ENCODE data around the gene RABL6. TPM values are rescaled to one million over a fixed set of nuclear protein-coding genes. Genes with fewer than 3 reads are reported as not detected.

Gene RABL6
- polyA plus RNA-seq, 6 donors from 2014 or later = 3.8 to 16.8 (median 9.7) TPM

DNA sequence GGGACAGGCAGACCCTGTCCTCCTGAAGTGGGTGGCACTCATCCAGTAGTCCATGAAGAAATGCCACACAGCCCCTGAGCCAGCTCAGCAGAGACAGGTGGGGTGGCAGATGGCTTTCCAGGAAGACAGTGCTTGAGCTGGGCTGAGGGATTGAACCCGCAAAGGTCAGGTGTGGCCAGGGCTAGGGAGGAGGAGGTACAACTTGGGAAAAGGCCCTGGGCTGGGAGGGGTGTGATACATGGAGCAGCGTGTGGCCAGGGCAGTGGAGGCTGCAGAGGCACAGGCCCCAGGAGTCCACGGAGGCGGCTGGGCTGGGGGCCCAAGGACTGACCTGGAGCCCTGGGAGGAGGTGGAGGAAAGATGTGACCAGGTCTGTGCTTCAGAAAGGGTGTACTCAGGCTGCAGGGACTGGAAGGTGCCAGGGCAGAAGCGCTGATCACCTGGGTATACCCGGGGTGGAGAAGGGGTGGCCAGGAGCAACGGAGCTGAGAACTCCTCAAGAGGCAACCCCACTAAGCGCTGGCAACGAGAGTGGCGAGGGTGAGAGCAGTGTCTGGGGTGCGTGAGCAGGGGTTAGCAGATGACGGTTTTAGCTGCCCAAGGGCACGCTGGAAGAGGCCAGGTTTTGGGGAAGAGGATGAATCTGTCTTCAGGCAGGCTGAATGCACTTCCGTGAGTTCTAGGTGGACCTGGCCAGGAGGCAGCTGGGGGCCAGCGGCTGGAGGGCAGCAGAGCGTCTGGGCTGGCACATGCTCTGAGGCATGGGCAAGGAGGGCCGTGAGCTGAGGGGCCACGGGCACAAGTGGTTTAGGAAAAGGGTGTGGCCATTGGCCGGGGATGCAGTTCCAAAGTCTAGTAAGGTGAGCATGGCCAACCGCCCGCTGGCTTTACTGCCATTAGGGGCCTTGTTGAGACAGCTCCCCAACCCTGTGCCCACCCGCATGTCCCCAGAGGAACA, 3.9 kb upstream of the RABL6 start:
- no peak for ATAC-seq (ENCODE audit: low read depth in 2 of 2)
- Mint-ChIP-seq H3K4me1 (peaks cover 31 to 46% (median 31%) of the 10 kb centered on the region in 3 donors), H3K27me3 (no peaks in the 10 kb centered on the region), H3K4me3 (peak overlapping the region in 4 of 8 donors; percentile 39 to 71 (median 69)), H3K36me3 (no peaks in the 10 kb centered on the region), H3K9me3 (no peaks in the 10 kb centered on the region), H3K27ac (peak overlapping the region in 2 of 6 donors; percentile 47 to 51)
- DNase-seq = no peak

DNA sequence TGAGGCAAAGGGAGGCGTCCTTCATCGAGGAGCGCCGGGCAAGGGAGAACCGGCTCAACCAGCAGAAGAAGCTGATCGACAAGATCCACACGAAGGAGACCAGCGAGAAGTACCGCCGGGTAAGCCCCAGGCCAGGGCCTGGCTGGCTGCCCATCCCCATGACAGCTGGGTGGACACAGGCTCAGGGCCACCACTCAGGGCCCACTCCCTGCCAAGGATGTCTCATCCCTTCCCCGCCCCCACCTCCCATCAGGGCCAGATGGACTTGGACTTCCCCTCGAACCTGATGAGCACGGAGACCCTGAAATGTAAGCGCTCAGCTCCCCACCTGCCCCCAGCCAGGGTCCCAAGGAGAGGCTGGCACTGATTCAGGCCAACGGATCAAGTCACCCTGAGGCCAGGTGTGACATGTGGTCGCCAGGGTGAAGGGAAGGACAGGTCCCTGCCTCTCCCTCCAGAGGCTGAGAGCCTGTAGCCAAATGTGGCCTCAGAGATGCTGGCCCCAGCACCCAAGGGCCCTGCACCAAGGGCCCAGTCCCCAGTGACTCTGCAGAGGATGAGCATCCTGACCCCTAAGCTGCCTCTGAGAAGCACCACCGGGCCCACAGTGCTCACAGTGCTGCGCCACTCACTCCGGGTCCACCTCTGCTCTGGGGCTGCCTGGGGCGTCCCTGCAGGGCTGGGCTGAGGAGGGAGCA, 3.1 kb upstream of the RABL6 start:
- Mint-ChIP-seq H3K4me3 (peak overlapping the region in 1 of 8 donors; percentile 71), H3K27me3 (no peaks in the 10 kb centered on the region), H3K36me3 (no peaks in the 10 kb centered on the region), H3K9me3 (no peaks in the 10 kb centered on the region), H3K4me1 (peaks cover 35 to 53% (median 40%) of the 10 kb centered on the region in 3 donors), H3K27ac (no peak overlapping the region)
- DNase-seq (no peak), ATAC-seq (ENCODE audit: low read depth in 2 of 2) (no peak)

DNA sequence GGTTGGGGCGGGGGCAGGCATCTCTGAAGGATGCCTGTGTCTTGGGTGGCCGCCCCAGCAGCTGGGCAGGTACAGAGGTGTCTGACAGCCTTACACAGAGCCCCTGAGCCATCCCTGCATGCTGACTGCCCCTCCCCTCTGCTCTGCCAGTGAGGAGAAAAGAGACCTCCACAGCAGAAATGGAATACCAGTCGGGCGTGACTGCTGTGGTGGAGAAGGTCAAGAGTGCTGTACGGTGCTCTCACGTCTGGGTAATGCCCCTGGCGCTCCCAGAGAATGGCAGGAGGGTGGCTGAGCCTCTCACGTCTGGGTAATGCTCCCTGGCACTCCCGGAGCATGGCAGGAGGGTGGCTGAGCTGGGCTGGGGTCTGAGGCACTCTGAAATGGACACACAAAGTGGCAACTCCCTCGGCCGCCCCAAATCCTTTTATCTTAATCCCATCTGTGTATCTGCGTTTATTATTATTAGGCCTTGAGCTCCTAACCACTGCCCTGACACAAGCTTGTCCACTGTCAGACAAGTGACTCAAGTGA, 2.5 kb upstream of the RABL6 start:
- peak overlapping the region in 3 of 8 donors; percentile 47 to 89 (median 62) for H3K4me3 Mint-ChIP-seq

DNA sequence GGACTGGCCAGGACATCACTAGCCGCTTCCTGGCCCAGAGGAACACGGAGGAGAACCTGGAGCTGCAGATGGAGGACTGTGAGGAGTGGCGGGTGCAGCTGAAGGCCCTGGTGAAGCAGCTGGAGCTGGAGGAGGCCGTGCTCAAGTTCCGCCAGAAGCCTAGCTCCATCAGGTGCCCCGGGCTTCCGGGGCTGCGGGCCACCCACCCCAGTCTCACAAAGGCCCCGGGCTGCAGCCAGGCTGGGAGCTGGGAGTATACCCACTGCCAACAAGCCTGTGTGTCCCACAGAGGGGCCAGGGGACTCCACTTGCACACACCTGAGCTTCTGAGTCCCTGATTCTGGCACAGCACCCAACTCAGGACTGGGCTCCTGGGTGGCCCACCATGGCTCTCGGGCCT, 1.7 kb upstream of the RABL6 start:
- DNase-seq (no peak), ATAC-seq (ENCODE audit: low read depth in 2 of 2) (no peak)
- H3K36me3 Mint-ChIP-seq = no peaks in the 10 kb centered on the region
- H3K9me3 Mint-ChIP-seq = no peaks in the 10 kb centered on the region
- H3K27ac Mint-ChIP-seq = no peak overlapping the region
- no peaks in the 10 kb centered on the region for H3K27me3 Mint-ChIP-seq
- peaks cover 27 to 50% (median 39%) of the 10 kb centered on the region in 3 donors for H3K4me1 Mint-ChIP-seq
- H3K4me3 Mint-ChIP-seq = peak overlapping the region in 6 of 8 donors; percentile 86 to 94 (median 90)

More for the DNA sequence above, 2.5 kb upstream of the RABL6 start:
- peak overlapping the region in 2 of 6 donors; percentile 30 to 70 for H3K27ac Mint-ChIP-seq
- H3K9me3 Mint-ChIP-seq = no peaks in the 10 kb centered on the region
- DNase-seq (no peak), ATAC-seq (ENCODE audit: low read depth in 2 of 2) (no peak)
- peaks cover 33 to 54% (median 44%) of the 10 kb centered on the region in 3 donors for H3K4me1 Mint-ChIP-seq
- H3K36me3 Mint-ChIP-seq = no peaks in the 10 kb centered on the region
- no peaks in the 10 kb centered on the region for H3K27me3 Mint-ChIP-seq

DNA sequence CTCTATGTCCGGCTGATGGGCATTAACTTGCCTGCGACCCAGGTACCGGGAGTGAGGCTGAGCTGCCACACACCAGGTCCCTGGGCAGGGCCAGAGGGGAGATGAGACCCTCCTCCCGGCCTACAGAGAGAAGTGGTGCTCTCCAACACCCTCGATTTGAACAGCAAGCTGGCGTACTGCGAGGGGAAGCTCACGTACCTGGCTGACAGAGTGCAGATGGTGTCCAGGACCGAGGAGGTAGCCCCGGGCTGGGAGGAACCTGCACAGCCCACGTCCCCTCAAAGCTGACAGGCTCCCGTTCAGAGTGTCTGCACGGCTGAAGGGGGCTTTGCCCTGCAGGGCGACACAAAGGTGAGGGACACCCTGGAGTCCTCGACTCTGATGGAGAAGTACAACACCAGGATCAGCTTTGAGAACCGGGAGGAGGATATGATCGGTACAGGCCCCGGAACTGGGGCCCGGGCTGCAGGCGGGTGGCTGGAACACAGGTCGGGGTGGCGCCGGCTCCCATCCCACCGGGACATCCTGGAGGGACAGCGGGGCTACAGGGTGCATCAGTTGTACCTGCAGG, 1.0 kb upstream of the RABL6 start:
- Mint-ChIP-seq H3K9me3 (no peaks in the 10 kb centered on the region), H3K4me3 (peak overlapping the region; percentile 86 to 94 (median 90)), H3K4me1 (peaks cover 24 to 47% (median 33%) of the 10 kb centered on the region in 3 donors), H3K27me3 (no peaks in the 10 kb centered on the region), H3K27ac (peak overlapping the region in 5 of 6 donors; percentile 85 to 96 (median 92)), H3K36me3 (no peaks in the 10 kb centered on the region)
- DNase-seq (no peak), ATAC-seq (ENCODE audit: low read depth in 2 of 2) (no peak)

DNA sequence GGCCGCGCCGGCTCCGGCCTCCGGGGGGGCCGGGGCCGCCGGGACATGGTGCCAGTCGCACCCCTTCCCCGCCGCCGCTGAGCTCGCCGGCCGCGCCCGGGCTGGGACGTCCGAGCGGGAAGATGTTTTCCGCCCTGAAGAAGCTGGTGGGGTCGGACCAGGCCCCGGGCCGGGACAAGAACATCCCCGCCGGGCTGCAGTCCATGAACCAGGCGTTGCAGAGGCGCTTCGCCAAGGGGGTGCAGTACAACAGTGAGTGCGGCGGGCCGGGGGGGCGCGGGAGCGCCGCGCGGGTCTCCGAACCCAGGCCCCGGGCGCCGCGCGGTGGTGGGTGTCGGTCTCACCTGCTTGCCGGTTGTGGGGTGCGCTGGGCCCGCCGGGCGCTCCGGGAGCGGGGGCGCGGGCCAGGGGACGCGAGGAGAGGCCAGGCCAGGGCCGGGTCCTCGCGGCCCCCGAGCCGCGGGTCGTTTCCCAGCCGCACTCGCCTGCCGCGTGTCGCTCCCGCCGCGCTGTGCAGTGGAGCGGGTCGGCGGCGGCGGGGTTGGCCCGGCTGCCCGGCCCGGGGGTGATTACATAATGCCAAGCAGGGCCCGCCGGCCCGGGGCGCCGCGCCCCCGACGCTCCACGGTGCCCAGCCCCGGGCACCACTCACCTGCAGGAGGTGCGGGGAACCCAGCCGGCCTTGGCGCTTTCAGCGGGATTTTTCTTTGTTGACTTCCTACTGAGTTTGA, 492 bp downstream of the RABL6 start:
- peak; percentile 42 to 49 for ATAC-seq (ENCODE audit: low read depth in 2 of 2)
- H3K4me3 Mint-ChIP-seq = peak overlapping the region; percentile 81 to 93 (median 86)
- peak overlapping the region in 5 of 6 donors; percentile 41 to 95 (median 70) for H3K27ac Mint-ChIP-seq
- no peaks in the 10 kb centered on the region for H3K36me3 Mint-ChIP-seq
- H3K9me3 Mint-ChIP-seq = no peaks in the 10 kb centered on the region
- H3K4me1 Mint-ChIP-seq = peaks cover 31 to 53% (median 35%) of the 10 kb centered on the region in 3 donors
- DNase-seq = no peak
- H3K27me3 Mint-ChIP-seq = no peaks in the 10 kb centered on the region

DNA sequence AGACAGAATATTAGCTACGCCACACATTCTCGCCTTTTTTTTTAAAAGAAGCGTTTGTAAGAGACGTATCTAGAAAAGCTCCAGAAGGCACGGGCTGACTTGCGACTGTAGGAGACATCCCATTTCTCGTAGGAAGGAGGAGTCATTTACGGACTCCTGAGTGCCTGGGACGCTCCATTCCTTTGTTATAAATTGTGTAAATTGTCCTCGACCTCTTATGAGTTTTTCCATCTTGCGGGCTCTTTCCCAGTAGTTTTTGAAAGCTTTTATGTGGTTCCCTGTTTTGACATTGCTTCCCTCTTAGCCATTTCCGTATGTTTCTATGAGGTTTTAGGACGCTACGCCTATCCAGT, 1.0 kb downstream of the RABL6 start:
- peaks cover 35 to 53% (median 36%) of the 10 kb centered on the region in 3 donors for H3K4me1 Mint-ChIP-seq
- peak overlapping the region in 5 of 6 donors; percentile 41 to 95 (median 92) for H3K27ac Mint-ChIP-seq
- peaks cover 0 to 4% of the 10 kb centered on the region in 2 donors for H3K36me3 Mint-ChIP-seq
- no peaks in the 10 kb centered on the region for H3K9me3 Mint-ChIP-seq
- DNase-seq (no peak), ATAC-seq (ENCODE audit: low read depth in 2 of 2) (no peak)
- H3K27me3 Mint-ChIP-seq = no peaks in the 10 kb centered on the region
- peak overlapping the region; percentile 77 to 92 (median 84) for H3K4me3 Mint-ChIP-seq

DNA sequence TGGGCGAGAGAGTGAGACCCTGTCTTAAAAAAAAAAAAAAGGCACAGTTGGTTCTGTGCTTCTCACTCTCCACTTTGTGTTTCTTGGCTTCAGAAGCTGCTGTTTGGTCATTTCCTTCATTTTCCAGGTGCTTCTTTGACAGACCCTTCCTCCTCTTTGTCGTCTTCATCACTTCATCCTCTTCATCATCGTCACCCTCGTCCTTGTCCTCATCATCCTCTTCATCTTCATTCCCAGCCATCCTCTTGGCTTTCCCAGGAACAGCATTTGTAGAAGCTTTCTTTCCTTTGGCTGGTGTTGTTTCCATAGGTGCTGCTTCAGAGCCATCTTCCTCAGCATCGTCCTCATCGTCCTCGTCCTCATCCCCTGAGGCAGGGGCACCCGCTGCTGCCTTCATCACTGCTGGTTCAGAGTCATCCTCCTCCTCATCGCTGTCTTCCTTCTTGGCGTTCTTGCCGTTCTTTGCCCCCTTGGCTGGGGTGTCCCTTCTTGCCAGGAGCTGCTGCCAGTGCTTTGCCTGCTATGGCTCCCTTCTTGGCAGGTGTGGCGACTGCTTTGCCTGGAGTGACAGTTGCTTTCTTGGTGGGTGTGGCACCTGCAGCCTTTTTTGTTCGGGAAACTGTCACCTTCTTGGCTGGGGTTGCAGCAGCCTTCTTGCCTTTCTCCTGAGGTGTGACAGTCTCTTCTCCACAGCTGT, 7.1 kb downstream of the RABL6 start:
- no peak for ATAC-seq (ENCODE audit: low read depth in 2 of 2)
- H3K36me3 Mint-ChIP-seq = peaks cover 4 to 21% of the 10 kb centered on the region in 2 donors
- peaks cover 25 to 38% (median 37%) of the 10 kb centered on the region in 3 donors for H3K4me1 Mint-ChIP-seq
- no peaks in the 10 kb centered on the region for H3K9me3 Mint-ChIP-seq
- no peak overlapping the region for H3K27ac Mint-ChIP-seq
- H3K4me3 Mint-ChIP-seq = peak overlapping the region in 2 of 8 donors; percentile 55 to 70
- DNase-seq = no peak
- no peaks in the 10 kb centered on the region for H3K27me3 Mint-ChIP-seq

DNA sequence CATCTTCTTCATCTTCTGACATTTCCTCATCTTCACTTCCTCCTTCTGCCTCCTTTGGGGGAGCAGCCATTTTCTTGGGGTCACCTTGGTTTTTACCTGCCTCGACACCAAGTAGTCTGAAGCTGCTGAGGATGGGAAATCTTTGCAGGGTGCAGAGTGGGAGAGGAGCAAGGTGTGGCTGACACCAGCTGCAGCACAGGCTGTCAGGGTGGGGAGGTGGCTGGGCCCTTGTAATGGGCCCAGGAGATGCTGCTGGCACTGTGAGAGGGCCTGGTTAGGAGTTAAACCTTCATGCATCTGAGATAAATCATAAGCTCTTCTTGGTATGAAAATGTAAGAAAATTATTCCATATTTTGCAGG, 7.7 kb downstream of the RABL6 start:
- Mint-ChIP-seq H3K27ac (no peak overlapping the region), H3K4me3 (no peak overlapping the region), H3K4me1 (peaks cover 21 to 35% (median 33%) of the 10 kb centered on the region in 3 donors), H3K36me3 (peaks cover 4 to 21% of the 10 kb centered on the region in 2 donors), H3K27me3 (no peaks in the 10 kb centered on the region), H3K9me3 (no peaks in the 10 kb centered on the region)
- ATAC-seq (ENCODE audit: low read depth in 2 of 2) (no peak), DNase-seq (no peak)

DNA sequence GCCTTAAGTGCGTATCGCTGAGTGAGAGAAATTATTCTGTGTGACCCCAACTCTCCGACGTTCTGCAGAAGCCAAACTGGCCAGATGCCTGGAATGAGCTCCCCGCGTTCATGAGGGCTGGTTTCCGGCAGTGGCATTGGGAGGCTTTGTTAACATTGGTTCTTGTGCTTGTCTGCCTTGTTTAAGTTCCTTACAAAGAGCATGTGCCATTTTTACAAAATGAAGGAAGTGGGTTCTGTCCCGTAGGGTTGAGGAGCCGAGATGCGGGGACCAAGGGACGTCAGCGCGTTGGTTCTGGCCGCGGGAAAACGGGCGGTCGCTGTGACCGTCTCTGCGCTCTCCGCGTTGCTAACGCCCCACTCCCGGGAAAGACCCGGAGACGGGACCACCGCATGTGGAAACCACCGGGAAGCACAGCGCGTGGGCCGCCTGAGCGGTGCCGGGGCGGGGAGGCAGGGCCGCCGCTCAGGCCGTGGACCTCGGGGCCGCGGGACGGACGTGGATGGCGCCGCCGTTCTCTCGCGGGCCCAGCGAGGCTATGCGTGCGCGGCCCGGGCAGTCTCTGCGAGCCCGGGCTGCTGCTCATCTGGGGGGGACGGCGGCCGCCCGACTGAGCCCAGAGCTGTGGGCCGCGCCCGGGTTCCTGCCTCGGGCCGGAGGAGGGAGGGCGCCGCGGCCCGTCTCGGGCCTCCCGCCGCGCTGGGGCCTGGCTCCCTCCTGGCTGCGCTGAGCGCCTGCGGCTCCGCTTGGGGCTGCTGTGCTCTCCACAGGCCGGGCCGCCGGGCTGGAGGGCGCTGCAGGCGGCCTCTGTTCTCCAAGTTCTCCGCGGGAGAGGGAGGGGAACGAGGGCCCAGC, 13.4 kb downstream of the RABL6 start:
- Mint-ChIP-seq H3K9me3 (no peaks in the 10 kb centered on the region), H3K27me3 (peaks cover 0 to 7% (median 0%) of the 10 kb centered on the region in 3 donors), H3K4me3 (peak overlapping the region in 5 of 8 donors; percentile 12 to 78 (median 47)), H3K36me3 (peaks cover 4 to 7% of the 10 kb centered on the region in 2 donors), H3K4me1 (peaks cover 10 to 13% (median 12%) of the 10 kb centered on the region in 3 donors), H3K27ac (peak overlapping the region in 2 of 6 donors; percentile 59 to 60)
- DNase-seq = no peak
- ATAC-seq (ENCODE audit: low read depth in 2 of 2) = no peak

DNA sequence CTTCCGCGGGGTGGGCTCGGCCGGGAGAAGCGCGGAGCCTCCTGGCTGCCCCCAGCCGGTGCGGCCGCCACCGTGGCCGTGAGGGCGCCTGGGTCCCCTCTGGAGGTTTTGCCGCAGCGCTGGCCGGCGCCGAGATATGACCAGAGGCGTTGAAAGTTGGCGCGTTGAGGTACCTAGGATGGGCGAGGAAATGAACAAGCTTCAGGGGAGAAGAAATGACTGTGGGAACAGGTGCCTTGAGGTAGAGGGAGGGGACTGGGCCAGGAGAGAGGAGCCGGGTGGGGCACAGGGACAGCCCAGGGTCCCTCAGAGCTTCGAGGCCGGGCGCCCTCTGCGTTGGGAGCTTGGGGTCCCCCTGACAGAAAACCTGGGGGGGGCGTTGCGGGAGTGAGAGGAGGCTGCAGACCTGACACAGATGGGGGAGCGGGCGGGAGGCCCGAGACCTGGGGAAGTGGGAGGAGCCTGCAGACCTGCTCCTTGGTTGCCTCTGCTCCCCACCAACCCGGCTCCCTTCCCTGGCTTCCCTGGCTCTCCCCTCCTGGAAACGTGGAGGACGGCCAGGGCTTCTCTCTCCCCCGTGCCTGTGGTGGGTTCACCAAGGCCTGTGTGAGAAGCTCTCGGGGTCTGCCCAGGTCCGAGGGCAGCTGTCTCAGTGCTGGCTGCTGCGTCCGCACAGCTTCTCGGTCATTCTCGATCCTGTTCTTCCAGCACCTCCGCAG, 14.2 kb downstream of the RABL6 start:
- H3K4me3 Mint-ChIP-seq = no peak overlapping the region
- peaks cover 10 to 11% (median 11%) of the 10 kb centered on the region in 3 donors for H3K4me1 Mint-ChIP-seq
- H3K36me3 Mint-ChIP-seq = peaks cover 2 to 3% of the 10 kb centered on the region in 2 donors
- no peak for DNase-seq
- no peak for ATAC-seq (ENCODE audit: low read depth in 2 of 2)
- H3K27ac Mint-ChIP-seq = peak overlapping the region in 2 of 6 donors; percentile 49 to 51
- H3K27me3 Mint-ChIP-seq = peaks cover 0 to 7% (median 0%) of the 10 kb centered on the region in 3 donors
- H3K9me3 Mint-ChIP-seq = no peaks in the 10 kb centered on the region

Measured in naive B cell (primary cell).